ENCODE measurements around the gene CD38. TPM values are rescaled to one million over a fixed set of nuclear protein-coding genes. Genes with fewer than 3 reads are reported as not detected.

The CD38 gene
- total and polyA plus RNA-seq, 2 experiments from 2014 or later = 0.13 to 1.1 TPM

- no peak overlapping the region for H2AFZ ChIP-seq
- H3K9me2 ChIP-seq (replicated peaks; ENCODE audit: insufficient read depth) = no peaks in the 10 kb centered on the region
- no peaks in the 10 kb centered on the region for H3K79me2 ChIP-seq
These were observed 33.7 kb downstream of the CD38 start for GRCh38 chr4:15811703-15812337.

GRCh38 chr4:15832523-15833451 is 54.7 kb downstream of the CD38 start:
- 93% methylated on average over 3 of the region's 3 CpGs for WGBS (ENCODE audit: low lambda C conversion rate, missing lambda C conversion rate)
- Histone ChIP-seq H4K20me1 (ENCODE audit: insufficient read depth, poor library complexity, severe bottlenecking) (no peaks in the 10 kb centered on the region), H3K4me1 (ENCODE audit: insufficient read depth) (no peaks in the 10 kb centered on the region)

More at GRCh38 chr4:15811703-15812337, 33.7 kb downstream of the CD38 start:
- Histone ChIP-seq H3K4me1 (ENCODE audit: insufficient read depth) (no peaks in the 10 kb centered on the region), H3K27me3 (no peaks in the 10 kb centered on the region), H3K9me3 (ENCODE audit: low read depth) (no peaks in the 10 kb centered on the region), H4K20me1 (ENCODE audit: insufficient read depth, poor library complexity, severe bottlenecking) (no peaks in the 10 kb centered on the region), H3K4me3 (no peak overlapping the region), H3K36me3 (replicated peaks; ENCODE audit: insufficient read depth, low read depth) (no peaks in the 10 kb centered on the region), H3K4me2 (no peak overlapping the region), H3K27ac (peak overlapping the region; percentile 54)
- TF ChIP-seq EZH2phosphoT487 (IDR thresholded peaks at IDR 0.05; ENCODE audit: low read depth, severe bottlenecking, unreplicated experiment) (no peak), CTCF (IDR thresholded peaks at IDR 0.05; ENCODE audit: poor library complexity) (no peak), EZH2 (IDR thresholded peaks at IDR 0.05; ENCODE audit: borderline replicate concordance) (no peak)
- no peak for DNase-seq (ENCODE audit: low spot score)
- WGBS (ENCODE audit: low lambda C conversion rate, missing lambda C conversion rate) = 66% methylated on average over 2 of the region's 2 CpGs

GRCh38 chr4:15833801-15834200 is 55.7 kb downstream of the CD38 start:
- no peaks in the 10 kb centered on the region for H4K20me1 ChIP-seq (ENCODE audit: insufficient read depth, poor library complexity, severe bottlenecking)
- DNase-seq (ENCODE audit: low spot score) = no peak
- H3K9me2 ChIP-seq (replicated peaks; ENCODE audit: insufficient read depth) = no peaks in the 10 kb centered on the region
- no peak overlapping the region for H3K4me3 ChIP-seq
- H3K4me1 ChIP-seq (ENCODE audit: insufficient read depth) = no peaks in the 10 kb centered on the region
- no peaks in the 10 kb centered on the region for H3K79me2 ChIP-seq
- H2AFZ ChIP-seq = no peak overlapping the region
- H3K36me3 ChIP-seq (replicated peaks; ENCODE audit: insufficient read depth, low read depth) = no peaks in the 10 kb centered on the region
- no peaks in the 10 kb centered on the region for H3K27me3 ChIP-seq
- H3K27ac ChIP-seq = no peak overlapping the region
- H3K9me3 ChIP-seq (ENCODE audit: low read depth) = no peaks in the 10 kb centered on the region
- TF ChIP-seq CTCF (IDR thresholded peaks at IDR 0.05; ENCODE audit: poor library complexity) (no peak), EZH2phosphoT487 (IDR thresholded peaks at IDR 0.05; ENCODE audit: low read depth, severe bottlenecking, unreplicated experiment) (no peak), EZH2 (IDR thresholded peaks at IDR 0.05; ENCODE audit: borderline replicate concordance) (no peak)
- H3K4me2 ChIP-seq = no peak overlapping the region
- WGBS (ENCODE audit: low lambda C conversion rate, missing lambda C conversion rate) = 86% methylated on average over 1 of the region's 1 CpG

More at GRCh38 chr4:15832523-15833451, 54.7 kb downstream of the CD38 start:
- Histone ChIP-seq H3K36me3 (replicated peaks; ENCODE audit: insufficient read depth, low read depth) (no peaks in the 10 kb centered on the region), H3K79me2 (no peaks in the 10 kb centered on the region), H3K27me3 (no peaks in the 10 kb centered on the region), H2AFZ (no peak overlapping the region), H3K9me2 (replicated peaks; ENCODE audit: insufficient read depth) (no peaks in the 10 kb centered on the region), H3K4me2 (no peak overlapping the region), H3K4me3 (no peak overlapping the region), H3K27ac (no peak overlapping the region), H3K9me3 (ENCODE audit: low read depth) (no peaks in the 10 kb centered on the region)
- TF ChIP-seq CTCF (IDR thresholded peaks at IDR 0.05; ENCODE audit: poor library complexity) (no peak), EZH2phosphoT487 (IDR thresholded peaks at IDR 0.05; ENCODE audit: low read depth, severe bottlenecking, unreplicated experiment) (no peak), EZH2 (IDR thresholded peaks at IDR 0.05; ENCODE audit: borderline replicate concordance) (no peak)
- no peak for DNase-seq (ENCODE audit: low spot score)
